SKM-1 (cell line): ENCODE results near the gene NIFK.
"Not testable (repeated sequence)": the region's sequence is repeated elsewhere in the genome, so short reads cannot be mapped to it uniquely, and the experiment has no call there.

Experiments used
- DNase-seq: peaks from one replicate; lab custom pipeline; 2025; ENCODE audit not compliant: unreplicated experiment; lab: John Stamatoyannopoulos, UW

The NIFK gene

DNA sequence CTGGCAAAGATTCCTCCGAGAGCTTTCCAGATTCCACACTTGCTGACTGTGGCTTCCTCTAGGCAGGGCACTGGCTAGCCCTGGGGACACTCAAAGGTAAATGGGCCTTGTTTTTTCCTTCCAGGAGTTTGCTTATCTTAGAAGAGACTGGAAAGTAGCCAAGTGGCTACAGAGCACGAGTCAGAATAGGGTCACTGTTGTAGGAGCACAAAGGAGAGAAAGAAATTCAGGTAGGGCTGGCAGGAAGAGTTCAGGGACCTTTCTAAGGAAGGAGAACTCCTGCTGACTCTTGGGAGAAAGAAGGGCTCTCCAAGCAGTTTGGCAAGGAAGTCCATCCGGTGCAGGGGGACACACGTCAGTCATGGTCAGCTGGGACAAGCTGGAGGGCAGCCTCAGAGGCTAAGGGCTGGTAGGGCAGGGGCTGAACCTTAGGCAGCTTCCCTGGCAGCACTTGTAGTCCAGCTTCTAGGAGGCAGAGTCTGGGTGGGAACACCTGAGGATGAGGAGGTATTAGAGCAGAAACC, 39.5 kb downstream of the NIFK start:
- no peak for DNase-seq

DNA sequence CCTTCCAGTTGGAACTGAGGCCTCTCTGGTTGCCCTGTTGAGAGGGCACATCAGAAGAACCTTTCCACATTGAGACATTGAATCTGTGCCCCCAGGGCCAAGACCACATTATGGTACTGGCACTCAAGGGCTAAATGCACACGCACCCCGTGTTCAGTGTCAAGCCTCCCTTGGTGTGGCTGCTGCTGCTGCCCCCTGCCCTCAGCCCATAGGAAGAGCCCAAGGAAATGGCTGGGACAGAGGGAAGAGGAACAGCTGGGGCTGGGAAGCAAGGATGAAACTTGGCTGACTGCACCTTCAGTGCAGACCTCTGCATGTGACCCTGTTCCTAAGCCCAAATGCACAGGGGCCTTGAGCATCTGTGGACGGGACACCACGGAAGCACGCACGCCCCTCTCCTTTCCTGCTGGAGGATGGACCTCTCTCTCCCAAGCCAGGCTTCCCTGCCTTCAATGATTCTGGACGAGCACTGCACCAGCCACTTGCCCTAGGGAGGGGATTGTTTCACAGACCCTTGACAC, 40.2 kb downstream of the NIFK start:
- DNase-seq: no peak

DNA sequence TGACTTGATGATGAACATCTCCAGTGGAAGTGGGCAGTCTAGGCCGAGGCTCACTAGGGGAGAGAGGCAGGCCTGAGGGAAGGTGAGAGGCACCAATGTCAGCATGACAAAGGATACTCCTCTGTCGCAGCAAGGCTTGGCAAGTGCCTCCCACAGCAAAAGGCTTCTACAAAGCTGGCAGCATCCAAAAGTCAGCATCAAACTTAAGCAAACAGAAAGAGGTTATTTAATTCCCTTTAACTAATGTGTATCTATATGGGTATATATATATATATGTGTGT, 41.6 kb downstream of the NIFK start:
- DNase-seq: no peak

DNA sequence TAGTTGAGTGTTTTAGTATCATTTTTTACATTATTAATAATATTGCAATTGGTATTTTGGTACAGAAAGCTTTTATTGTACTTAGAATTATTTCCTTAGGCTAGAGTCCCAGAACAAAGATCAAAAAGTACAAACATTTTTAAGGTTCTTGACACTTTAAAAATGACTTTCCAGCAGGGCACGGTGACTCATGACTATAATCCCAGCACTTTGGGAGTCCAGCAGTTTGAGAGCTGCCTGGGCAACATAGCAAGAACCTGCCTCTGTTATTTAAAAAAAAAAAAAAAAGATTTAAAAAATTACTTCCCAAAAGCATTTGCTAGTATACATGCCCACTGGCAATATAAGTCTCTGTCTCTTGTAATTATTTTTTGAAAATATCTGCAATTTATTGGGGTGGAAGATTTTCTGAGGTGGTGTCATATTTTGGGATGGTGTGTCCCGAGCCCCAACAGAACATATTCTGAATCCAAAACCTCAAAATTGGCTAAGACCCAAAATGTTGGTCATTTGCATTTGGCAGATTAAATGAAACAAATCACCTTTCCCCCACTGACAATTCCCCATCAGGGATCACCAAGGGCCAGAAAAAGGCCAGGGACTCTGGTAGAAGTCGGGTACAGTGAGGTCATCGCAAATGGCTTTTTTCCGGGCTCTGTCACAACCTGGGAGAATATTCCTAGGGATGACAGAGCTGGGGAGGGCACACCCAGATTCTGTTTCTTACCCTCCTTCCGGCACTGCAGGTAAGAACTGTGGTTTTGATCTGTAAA, 42.1 kb downstream of the NIFK start:
- DNase-seq: no peak

DNA sequence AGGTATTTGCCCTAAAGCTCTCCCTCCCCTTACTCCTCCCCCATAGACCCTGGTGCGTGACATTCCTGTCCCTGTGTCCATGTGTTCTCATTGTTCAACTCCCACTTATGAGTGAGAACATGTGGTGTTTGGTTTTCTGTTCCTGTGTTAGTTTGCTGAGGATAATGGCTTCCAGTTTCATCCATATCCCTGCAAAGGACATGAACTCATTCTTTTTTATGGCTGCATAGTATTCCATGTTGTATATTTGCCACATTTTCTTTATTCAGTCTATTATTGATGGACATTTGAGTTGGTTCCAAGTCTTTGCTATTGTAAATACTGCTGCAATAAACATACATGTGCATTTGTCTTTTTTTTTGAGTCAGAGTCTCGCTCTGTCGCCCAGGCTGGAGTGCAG, 46.1 kb downstream of the NIFK start:
- not testable (repeated sequence) for DNase-seq

DNA sequence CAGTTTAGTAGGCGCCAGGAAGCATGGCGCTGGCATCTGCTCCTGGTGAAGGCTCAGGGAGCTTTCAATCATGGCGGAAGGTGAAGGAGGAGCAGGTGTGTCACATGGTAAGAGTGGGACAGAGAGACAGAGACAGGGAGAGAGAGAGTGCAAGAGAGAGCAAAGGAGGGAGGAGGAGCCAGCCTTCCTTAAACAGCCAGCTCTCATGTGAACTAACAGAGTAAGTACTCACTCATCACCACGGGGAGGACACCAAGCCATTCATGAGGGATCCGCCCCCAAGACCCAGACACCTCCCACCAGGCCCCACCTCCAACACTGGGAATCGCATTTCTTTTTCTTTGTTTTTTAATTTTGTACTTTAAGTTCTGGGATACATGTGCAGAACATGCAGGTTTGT, 46.6 kb downstream of the NIFK start:
- DNase-seq: no peak

DNA sequence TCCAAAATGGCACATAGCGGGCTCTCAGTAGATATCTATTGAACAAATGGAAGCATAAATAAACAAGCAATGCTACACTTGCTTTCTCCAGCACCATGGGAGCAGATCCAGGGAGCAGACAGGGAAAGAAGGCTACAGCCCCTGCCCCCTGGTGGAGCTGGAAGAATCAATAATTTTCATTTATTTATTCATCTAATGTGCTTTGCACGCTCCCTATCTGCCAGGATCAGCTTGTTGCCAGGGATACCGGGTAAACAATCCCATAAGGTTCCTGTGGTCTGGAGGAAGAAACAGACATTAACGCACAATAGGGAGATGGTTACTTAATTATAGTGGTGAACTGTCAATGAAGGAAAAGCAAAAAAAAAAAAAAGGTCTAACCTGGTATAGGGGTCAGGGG, 47.3 kb downstream of the NIFK start:
- no peak for DNase-seq

DNA sequence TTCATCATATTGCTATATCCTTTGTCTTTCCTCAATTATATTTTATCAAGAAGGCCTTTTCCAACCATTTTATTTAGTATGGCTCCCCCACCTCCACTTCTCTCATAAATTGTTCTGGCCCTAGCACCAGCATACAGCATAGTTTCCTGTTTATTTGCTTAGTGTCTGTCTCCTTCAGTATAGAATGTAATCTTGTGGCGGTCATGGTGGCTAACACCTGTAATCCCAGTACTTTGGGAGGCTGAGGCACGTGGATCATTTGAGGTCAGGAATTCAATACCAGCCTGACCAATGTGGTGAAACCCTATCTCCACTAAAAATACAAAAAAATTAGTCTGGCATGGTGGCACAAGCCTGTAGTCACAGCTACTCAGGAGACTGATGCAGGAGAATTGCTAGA, 47.9 kb downstream of the NIFK start:
- DNase-seq: no peak

DNA sequence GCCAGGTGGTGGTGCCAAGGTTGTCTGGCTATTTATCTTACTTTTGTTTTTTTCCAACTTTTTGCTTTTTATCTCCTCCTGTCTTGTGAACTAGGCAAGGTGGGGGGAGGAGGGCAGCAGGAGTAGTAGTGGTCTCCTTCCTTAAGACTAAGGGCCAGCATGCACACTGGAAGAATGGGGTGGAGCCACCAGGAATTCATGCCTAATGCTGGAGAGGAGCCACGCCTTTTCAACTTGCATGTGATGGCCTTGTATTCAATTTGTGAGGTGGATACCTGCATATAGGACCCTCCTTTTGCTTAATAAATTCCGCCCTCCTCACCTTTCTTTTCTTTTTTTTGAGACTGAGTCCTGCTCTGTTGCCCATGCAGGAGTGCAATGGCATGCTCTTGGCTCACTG, 49.8 kb downstream of the NIFK start:
- no peak for DNase-seq

DNA sequence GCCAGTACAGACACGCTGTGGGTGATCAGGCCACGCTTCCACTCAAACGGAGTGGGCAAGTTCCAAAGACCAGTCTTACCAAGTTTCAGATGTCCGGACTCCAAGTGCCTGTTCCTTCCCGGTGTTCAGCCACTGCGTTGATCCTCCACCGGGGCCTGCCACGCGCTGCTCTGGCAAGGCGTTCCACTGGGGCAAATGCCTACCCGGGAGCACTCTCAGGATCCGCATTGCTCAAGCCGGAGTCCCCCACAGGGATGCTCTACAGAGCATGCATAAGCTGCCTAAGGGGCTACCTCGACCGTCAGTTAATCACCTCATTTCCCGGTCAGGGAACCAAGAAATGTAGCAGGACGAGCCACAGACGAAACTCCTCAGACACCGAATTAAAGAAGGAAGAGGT, 50.5 kb downstream of the NIFK start:
- no peak for DNase-seq

DNA sequence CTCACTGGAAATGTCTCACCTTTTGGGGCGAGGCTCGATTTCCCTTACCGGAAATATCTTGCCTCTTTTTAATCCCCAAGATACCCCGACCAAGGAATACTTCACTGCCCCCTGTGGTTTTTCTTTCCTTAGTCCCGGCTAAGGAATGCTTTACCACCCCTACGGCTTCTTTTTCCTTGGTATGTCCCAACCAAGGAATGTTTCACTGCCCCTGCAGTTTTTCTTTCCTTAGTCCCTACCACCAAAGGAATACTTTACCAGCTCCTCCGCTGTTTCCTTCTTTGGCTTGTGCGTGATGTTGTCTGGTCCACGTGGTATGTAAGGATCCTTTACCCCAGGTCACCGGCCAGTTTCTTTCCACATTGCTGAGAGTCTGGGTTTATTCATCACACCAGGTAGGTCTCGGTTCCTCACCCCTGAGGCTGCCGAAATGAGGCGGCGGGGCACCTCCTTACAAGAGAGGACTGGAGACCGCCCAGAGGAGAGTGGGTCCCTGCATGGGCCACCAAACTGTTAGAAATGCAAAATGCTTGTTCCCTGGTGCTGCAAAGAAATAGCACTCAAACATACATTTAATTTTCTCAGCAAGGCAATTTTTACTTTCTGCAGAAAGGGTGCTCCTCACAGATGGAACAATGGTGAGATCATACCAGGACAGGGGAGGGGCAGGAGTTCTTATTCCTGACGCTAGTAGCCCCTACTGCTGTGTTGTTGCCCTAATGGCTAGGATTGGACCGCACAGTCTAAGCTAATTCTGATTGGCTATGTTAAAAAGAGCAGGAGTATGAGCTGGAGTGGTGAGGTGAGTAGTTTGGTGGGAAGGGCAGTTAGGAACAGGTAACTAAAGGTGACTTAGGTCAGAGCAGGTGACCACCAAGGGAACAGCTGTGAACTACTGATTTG, 54.0 kb downstream of the NIFK start:
- DNase-seq: no peak

DNA sequence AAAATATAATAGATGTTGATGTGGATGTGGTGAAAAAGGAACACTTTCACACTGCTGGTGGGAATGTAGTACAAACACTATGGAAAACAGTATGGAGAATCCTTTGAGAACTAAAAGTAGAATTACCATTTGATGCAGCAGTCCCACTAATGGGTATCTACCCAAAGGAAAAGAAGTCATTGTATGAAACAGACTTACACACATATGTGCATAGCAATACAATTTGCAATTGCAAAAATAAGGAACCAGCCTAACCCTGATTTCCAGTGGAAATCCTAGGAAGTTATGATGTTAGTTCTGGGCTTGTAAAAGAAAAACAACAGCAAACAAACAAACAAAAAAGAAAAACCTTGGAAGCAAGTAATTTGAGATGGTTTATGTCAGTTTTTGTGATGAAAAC, 58.8 kb downstream of the NIFK start:
- DNase-seq: no peak
